ENCODE data around the gene ATP2C2.

Gene ATP2C2

DNA sequence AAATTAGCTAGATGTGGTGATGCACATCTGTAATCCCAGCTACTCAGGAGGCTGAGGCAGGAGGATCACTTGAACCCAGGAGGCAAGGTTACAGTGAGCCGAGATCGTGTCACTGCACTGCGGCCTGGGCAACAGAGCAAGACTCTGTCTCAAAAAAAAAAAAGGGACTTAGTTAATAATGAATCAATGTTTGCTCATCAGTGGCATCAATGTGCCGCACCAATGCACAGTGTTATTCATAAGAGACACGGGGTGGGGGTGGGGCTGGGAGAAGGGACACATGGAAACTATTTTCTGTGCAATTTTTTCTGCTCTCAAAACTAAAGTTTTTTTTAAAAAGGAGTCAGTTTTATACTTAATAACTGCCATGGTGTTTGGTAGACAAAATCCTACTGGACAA lies 6.8 kb upstream of the ATP2C2 start:
- no peak for DNase-seq (ENCODE audit: extremely low read depth in 1 of 2, low read depth in 1 of 2)

DNA sequence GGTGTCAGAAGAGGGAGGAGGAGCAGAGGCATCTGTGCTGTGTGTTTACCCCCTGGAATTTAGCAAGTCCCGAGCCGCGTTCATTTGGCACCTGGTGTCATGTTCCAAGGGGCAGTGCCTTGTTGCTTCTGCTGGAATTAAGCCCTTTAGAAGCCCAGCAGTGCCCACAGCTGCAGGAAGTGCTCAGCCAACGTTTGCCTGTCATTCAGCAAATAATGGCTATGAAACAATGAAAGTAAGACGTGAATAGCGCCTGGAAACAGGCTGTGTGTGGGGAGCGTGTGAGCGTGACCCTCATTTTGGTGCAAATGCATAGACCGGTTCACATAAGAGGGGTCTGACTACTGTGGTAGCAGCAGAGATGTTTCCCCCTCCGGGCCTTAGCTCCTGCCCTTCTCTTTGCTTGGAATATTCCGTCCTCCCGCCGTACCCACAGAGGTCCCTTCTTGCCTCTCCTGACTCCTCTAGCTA lies 5.8 kb upstream of the ATP2C2 start:
- DNase-seq (ENCODE audit: extremely low read depth in 1 of 2, low read depth in 1 of 2), result no peak

DNA sequence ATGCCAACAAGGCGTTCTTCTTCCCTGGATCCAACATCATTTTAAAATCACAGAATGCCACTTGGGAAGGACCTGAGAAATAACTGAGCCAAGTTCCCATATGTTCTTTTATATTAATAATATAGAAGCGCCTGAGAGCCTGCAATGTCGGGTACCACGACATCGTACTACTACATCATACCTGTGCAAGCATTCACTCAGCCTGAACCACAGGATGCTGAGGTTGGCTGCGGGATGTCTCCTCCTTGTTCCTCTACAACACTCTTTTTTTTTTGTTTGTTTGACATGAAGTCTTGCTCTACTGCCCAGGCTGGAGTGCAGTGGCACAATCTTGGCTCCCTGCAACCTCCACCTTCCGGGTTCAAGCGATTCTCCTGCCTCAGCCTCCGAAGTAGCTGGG lies 2.1 kb upstream of the ATP2C2 start:
- DNase-seq (ENCODE audit: extremely low read depth in 1 of 2, low read depth in 1 of 2), result no peak

DNA sequence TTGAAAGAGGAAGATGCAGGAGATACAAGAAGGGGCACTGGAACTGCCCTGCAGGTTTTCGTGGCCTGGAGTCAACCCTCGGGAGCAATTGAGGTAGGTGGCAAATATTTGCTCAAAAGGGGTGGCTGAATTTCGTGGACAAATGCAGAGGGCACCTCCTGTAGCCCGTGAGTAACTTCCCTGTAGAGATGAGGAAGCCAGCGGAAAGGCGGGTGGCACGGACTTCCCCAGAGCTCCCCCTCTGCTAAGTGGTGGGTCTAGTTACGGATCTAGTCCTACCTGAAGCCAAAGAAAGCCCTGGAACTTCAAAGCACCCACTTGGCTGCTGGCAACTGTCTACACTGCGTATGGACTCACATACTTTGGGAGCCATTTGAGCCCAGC lies 1.0 kb upstream of the ATP2C2 start:
- DNase-seq (ENCODE audit: extremely low read depth in 1 of 2, low read depth in 1 of 2), result no peak

DNA sequence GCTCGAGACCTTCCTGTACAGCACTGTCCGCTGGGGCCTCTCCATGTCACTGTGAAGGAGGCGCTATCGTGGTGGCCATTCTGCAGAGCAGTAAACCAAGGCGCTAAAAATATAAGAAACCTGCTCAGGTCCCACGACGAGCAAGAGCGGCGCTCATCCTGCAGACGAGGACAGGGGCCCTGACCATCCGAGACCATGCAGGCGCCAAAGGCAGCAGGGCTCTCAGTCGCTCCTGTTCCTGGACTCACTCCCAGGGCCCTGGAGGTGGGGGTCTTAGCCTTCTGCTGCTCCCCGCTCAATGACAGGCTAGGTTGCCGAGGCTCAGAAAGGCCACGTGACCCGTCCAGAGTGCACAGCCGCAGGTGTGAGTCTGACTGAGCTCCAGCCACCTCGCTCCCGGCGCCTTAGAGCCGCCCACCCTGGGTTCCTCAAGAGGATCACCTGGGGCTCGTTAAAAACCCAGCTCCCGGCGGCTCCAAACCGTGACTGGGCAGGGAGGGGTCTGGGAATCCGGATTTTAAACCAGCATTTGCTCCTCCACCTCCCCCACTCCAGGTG lies 509 bp upstream of the ATP2C2 start:
- DNase-seq (ENCODE audit: extremely low read depth in 1 of 2, low read depth in 1 of 2), result no peak

DNA sequence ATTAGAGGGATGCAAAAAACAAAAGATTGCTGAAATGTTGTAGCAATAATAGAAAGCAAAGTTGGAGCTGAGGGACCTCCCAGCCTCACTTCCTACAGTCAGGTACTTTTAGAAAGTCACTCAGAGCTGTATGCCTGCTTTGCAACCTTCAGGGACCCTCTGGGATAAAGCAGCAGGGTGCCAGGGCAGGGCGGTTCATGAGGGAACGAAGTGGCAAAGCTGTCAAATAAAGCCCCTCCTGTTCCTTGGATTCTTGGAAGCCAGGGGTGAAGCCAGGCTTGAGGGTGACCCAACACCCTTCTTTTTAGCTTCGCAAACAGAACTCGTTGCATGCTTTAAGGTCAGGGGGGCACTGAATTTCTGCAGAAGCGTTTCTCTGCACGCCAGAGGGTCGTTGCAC lies 767 bp downstream of the ATP2C2 start:
- no peak for DNase-seq (ENCODE audit: extremely low read depth in 1 of 2, low read depth in 1 of 2)

DNA sequence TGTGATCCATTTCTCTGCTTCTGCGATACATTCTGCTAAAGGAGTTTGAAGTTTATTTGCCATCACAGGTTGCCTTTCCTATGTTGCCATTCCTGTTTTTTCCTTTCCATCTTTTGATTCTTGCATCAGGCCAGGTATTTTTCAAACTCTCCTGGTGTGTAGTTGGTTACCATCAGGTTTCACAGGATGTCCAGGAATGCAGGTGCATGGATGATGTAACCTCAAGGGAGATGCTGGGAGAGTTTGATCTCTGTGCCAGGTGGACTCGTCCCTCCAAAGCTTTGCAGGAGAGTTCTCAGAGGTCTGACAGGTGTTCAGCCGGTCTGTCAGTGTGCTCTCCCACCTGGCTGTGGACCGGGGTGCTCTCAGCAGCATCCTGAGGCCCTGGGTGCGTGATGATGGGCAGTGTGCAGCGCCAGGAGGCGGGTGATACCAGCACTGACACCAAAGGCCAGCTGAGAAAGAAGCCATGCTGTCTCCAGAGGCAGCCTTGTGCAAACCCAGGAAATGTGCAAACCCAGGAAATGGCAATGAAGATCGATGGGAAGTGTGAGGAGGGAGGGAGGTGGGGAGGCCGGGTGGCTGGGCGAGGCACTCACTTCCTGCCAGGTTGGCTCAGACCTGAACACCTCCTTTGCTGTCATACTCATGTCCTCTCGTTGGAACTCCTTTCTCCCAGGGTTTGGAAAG lies 1.7 kb downstream of the ATP2C2 start:
- no peak for DNase-seq (ENCODE audit: extremely low read depth in 1 of 2, low read depth in 1 of 2)

DNA sequence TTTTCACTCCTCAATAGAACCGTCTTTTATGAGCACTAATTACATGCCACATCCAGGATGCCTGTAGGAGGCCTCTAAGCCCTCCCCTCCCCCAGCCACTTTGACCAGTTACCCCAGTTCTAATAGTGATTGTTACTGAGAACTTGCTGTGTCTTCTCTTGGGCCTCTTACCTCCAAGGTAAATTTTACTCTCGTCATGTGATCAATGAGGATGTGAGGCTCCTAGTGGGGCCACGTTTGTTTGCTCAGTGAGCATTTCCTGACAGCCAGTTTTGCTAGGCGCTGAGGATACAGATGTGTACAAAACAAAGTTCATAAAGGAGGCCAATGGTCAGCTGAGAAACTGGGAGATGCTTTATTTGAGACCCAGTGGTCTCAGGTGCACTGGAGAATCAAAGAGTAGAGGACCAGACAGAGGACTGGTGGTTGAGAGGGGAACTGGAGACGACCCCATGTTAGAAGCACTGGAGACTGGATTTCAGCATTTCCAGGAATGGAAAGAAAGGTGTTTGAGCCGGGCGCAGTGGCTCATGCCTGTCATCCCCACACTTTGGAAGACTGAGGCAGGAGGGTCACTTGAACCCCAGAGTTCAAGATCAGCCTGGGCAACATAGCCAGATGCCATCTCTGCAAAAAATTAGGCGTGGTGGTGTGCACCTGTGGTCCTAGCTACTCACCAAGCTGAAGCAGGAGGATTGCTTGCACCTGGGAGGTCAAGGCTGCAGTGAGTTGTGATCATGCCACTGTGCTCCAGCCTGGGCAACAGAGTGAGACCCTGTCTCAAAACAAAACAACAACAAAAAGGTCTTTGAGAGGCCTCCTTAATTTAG lies 2.6 kb downstream of the ATP2C2 start:
- DNase-seq (ENCODE audit: extremely low read depth in 1 of 2, low read depth in 1 of 2), result no peak

DNA sequence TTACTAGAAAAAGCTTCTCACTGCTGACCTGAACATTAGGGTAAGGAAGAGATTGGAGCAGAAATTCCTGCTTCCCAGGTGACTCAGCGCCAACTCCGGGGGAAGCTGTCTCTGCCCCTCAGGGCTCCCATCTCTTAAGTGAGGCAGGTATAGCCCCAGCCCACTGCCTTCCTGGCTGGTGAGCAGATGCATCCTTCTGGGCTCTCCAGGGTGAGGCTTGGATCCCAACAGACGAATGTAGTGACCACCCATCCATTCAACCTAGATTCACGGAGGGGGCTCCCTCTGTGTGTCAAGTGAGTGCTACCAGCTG lies 3.2 kb downstream of the ATP2C2 start:
- no peak for DNase-seq (ENCODE audit: extremely low read depth in 1 of 2, low read depth in 1 of 2)

DNA sequence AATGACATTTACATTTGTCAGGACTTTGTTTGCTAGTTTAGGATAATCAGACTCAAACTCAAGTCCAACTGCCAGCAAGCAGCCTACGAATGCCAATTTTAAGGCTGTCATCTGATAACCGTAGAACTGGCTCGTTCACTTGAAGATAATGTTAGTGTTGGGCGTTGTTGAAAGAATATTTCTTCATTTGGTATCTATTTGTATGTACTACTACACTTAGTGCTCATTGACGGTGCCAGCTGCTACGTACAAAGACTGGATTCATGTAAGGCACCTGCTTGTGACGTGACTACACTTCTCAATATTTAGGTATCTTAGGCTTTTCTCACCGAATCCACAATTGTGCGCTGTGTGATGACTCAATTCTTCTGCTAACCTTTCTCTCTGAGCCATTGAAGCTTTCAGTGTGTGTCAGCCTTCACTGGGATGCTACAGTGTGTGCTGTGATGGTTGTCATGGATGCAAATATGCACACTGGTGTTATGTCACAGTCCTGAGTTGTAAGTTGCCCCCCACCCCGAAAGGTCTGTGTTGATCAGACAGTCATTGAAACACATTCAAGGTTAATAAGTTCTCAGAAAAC lies 5.7 kb downstream of the ATP2C2 start:
- DNase-seq (ENCODE audit: extremely low read depth in 1 of 2, low read depth in 1 of 2), result no peak

DNA sequence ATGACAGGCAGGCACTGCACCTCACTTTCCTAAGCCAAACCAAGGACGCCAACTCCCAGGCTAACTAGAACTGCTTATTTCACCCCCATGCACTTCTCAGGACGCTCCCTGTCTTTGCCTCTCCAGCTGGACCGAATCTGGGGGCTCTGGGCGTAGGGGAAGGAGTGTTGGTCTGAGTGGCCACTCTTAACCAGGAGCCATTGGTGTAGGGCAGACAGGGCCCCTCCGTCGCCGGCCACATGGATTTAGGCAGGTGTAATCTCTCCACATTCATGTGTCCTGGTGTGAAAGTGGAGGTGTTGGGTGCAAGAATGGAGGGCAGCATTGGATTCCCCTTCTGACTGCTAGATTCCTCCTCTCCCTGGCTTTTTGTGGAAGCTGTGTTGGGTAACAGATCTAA lies 9.8 kb downstream of the ATP2C2 start:
- no peak for DNase-seq (ENCODE audit: extremely low read depth in 1 of 2, low read depth in 1 of 2)

DNA sequence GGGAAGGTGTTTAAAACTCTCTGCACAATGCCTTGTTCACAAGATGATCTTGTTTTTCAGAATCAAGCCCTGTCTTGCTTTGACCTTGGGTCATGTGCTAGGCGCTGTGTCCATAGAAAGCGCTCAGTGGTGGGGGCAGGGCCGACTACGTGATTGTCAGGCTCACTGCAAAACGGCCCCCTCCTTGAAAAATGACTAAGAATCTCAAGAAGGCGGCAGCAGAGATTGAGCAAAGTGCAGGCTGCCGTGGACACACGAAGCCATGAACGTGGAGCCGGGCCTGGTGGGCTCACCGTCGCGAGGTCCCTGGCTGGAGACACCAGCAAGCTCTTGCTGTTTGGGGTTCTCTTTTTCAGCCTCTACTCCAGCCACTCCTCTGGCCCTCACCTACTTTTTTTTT lies 10.2 kb downstream of the ATP2C2 start:
- DNase-seq (ENCODE audit: extremely low read depth in 1 of 2, low read depth in 1 of 2), result no peak

DNA sequence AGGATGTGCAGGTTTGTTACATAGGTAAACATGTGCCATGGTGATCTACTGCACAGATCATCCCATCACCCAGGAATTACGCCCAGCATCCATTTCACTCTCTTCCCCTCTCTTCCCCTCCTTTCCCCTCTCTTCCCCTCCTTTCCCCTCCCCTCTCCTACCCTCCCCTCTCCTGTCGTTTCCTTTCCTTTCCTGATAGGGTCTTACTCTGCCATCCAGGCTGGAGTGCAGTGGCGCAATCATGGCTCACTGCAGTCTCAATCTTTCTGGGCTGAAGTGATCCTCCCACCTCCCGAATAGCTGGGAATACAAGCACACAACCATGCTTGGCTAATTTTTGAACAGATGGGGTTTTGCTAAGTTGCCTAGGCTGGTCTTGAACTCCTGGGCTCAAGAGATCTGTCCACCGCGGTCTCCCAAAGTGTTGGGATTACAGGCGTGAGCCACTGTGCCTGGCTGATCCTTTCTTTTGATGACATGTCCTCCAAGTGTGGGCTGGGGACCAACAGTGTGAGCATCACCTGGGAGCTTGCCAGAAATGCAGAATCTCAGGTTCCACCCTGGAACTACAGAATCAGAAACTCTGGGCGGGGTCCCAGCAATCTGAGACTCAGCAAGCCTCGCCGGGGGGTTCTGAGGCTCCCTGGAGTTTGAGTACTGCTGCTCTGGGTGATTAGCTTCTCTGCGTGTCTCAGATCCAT lies 10.8 kb downstream of the ATP2C2 start:
- no peak for DNase-seq (ENCODE audit: extremely low read depth in 1 of 2, low read depth in 1 of 2)

DNA sequence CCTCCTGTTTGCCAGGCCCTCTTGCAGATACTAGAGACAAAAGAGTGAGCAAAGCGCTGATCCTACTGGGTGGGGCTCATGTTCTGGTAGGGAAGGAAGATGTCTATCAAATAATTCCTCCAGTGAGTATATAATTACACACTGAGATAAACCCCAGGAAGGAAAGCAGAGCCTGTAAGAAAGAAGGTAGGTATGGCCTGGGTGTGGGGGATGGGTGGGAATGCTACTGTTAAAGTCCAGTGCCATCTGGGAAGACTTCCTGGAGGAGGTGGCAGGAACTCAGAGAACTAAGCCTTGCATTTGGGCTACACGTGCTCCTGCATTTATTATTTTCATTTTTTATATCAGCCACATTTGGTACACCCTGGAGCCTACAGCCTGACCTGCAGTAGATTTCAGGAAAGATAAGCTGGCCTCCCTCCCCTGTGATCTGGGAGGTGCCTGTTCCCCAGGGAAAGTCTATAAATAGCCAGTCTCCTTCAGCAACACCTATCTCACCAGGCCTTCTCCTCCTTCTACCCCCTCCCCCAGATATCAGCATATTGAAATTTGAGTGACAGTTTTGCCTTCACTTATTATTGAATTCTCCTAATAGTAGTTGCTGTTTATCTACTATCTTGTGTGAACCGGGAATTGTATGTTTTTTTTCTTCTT lies 11.5 kb downstream of the ATP2C2 start:
- no peak for DNase-seq (ENCODE audit: extremely low read depth in 1 of 2, low read depth in 1 of 2)

DNA sequence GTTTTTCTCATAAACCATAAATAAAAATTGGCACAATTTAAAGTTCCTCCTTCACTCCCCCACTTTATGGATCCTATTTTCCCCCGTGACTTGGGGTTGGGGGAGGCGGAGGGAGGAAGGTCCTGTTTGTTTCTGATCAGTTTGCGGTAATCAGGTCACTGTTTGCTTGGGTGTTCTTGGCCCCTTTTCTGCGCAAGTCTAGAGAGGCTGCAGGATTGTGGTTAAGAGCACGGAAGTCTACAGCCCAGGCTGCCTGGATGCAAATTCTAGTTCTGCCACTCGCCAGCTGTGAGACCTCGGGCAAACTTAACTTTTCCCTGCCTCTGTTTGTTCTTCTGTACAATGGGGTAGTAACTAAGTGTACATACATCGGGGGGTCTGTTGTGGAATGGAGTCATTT lies 12.1 kb downstream of the ATP2C2 start:
- no peak for DNase-seq (ENCODE audit: extremely low read depth in 1 of 2, low read depth in 1 of 2)

DNA sequence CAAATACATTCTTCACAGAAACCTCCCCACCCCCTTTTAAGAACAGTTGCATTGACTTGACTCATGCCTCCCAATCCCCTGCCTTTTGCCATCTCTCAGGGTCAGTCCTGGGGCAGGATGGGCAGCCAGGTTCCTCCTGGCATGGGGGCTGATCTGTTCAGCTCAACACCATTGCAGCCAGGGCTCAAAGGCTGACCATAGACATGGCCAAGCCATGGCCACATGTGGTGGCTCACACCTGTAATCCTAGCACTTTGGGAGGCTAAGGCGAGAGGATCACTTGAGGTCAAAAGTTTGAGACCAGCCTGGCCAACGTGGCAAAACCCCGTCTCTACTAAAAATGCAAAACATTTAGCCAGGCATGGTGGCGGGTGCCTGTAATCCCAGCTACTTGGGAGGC lies 14.1 kb downstream of the ATP2C2 start:
- DNase-seq (ENCODE audit: extremely low read depth in 1 of 2, low read depth in 1 of 2), result no peak

DNA sequence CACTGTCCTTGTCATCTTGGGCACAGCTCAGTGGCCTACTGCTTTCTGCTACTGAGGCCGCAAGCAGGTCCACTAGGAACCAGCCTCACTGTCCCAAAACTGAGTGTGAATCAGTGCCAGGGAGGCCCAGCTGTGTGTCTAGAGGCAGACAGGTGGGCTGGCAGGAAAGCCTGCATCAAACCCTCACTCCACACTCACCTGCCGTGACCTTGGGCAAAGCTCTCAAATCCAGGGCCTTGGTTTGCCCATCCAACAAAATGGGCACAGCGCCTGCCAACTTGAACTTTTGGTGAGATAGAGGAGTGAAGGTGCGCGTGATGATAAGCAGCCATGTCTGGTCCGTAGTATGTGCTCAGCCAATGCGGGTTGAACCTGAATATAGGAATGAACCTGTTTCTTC lies 14.8 kb downstream of the ATP2C2 start:
- DNase-seq (ENCODE audit: extremely low read depth in 1 of 2, low read depth in 1 of 2), result no peak

DNA sequence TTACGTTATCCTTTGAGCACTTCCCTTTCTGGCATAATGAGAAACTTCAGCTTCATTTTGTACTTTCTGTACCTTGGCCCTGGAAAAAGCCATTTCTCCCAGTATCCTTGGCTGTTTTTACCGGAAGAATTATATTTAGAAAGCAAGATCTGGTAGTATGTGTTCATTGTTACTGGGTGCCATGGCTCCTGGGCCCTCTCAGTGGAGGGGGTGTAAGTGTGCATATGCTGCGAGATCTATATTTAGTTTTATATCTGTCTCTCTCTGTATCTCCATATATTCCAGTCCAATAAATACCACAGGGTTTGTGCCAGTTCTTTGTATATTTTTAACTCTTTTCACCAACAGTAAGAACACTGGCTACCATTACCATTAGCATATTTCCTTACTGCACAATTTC lies 17.7 kb downstream of the ATP2C2 start:
- DNase-seq (ENCODE audit: extremely low read depth in 1 of 2, low read depth in 1 of 2), result no peak

DNA sequence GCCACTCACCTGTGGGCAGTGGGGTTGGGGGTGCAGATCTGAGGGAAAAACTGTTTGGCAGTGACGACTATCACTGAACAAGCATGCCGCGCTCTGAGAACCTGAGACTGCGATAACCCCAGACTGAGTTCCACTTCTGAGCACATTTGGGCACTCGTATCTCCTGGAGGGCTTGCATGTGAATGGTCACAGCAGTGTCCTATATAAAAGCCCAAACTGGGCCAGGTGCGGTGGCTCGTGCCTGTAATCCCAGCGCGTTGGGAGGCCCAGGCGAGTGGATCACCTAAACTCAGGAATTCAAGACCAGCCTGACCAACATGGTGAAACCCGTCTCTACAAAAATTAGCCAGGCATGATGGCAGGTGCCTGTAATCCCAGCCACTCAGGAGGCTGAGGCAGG lies 18.7 kb downstream of the ATP2C2 start:
- DNase-seq (ENCODE audit: extremely low read depth in 1 of 2, low read depth in 1 of 2), result no peak

DNA sequence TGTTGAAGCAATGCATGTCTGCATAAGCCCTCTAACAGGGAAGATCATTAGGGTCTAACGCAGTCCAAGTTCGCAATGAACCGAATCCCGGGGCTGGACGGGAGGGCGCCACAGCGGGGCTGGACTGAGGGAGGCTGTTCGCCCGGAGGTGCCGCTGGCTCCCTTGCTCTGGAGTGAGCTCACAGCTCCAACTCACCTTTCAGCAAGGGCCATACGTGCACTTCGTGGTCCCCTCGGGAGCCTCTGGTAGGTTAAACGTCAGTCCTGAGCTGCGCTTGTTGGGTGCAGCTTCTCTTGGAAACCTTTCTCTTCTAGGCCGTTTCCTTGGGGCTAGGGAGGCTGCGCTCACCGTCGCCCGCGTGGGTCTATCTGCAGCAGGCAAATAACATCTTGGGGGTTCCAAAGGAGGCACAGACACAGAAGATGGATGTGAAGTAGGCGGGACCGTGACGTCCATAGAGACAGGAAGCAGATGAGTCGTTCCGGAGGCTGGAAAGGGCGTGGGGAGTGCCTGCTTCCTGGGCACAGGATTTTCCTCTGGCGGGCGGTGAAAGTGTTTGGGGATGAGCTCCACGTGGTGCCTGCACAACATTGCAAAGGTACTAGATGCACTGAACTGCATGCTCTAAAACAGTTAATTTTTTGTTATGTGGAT lies 21.9 kb downstream of the ATP2C2 start:
- DNase-seq (ENCODE audit: extremely low read depth in 1 of 2, low read depth in 1 of 2), result no peak

All from stimulated activated CD8-positive, alpha-beta memory T cell treated with anti-CD3 and anti-CD28 coated beads, Interleukin-7, amount 100 ng/mL, for 48 hours (primary cell).